ENCODE results near the gene SLC45A2. TPM values are rescaled to one million over a fixed set of nuclear protein-coding genes. Genes with fewer than 3 reads are reported as not detected.

SLC45A2 gene
- total RNA-seq, 4 donors from 2014 or later, result 0.58 TPM; not detected in 3

- Histone ChIP-seq H3K27me3 (no peaks in the 10 kb centered on the region), H3K4me1 (no peaks in the 10 kb centered on the region), H3K9me3 (no peaks in the 10 kb centered on the region), H3K27ac (no peak overlapping the region), H3K36me3 (no peaks in the 10 kb centered on the region), H3K4me3 (no peak overlapping the region)
- intact Hi-C loops (cut with DNase I; ENCODE audit: low total_unique reads), result no loop called here
- DNase-seq, result no peak
- TF ChIP-seq CTCF (IDR thresholded peaks at IDR 0.05) (peak; percentile 36 to 56 (median 47)), POLR2A (IDR thresholded peaks at IDR 0.05) (no peak)
Measured at GRCh38 chr5:33969572-33970452, 14.7 kb downstream of the SLC45A2 start.

GRCh38 chr5:33968211-33969005, 16.1 kb downstream of the SLC45A2 start:
- TF ChIP-seq POLR2A (IDR thresholded peaks at IDR 0.05), result no peak
- TF ChIP-seq CTCF (IDR thresholded peaks at IDR 0.05), result no peak
- H3K27me3 ChIP-seq, result no peaks in the 10 kb centered on the region
- no peaks in the 10 kb centered on the region for H3K36me3 ChIP-seq
- no peaks in the 10 kb centered on the region for H3K9me3 ChIP-seq
- no peak overlapping the region for H3K27ac ChIP-seq
- H3K4me3 ChIP-seq, result no peak overlapping the region
- no peak for DNase-seq
- intact Hi-C loops (cut with DNase I; ENCODE audit: low total_unique reads), result no loop called here
- no peaks in the 10 kb centered on the region for H3K4me1 ChIP-seq

GRCh38 chr5:33966805-33967204, 17.7 kb downstream of the SLC45A2 start:
- TF ChIP-seq CTCF (IDR thresholded peaks at IDR 0.05), result no peak
- no peak for TF ChIP-seq POLR2A (IDR thresholded peaks at IDR 0.05)
- Histone ChIP-seq H3K4me1 (no peaks in the 10 kb centered on the region), H3K27ac (no peak overlapping the region), H3K36me3 (no peaks in the 10 kb centered on the region), H3K4me3 (no peak overlapping the region), H3K9me3 (no peaks in the 10 kb centered on the region), H3K27me3 (no peaks in the 10 kb centered on the region)
- intact Hi-C loops (cut with DNase I; ENCODE audit: low total_unique reads), result no loop called here
- DNase-seq, result no peak

GRCh38 chr5:33964132-33964700, 20.3 kb downstream of the SLC45A2 start:
- no peak overlapping the region for H3K4me3 ChIP-seq
- no peak for DNase-seq
- no peaks in the 10 kb centered on the region for H3K4me1 ChIP-seq
- intact Hi-C loops (cut with DNase I; ENCODE audit: low total_unique reads), result no loop called here
- H3K27ac ChIP-seq, result no peak overlapping the region
- TF ChIP-seq CTCF (IDR thresholded peaks at IDR 0.05) (no peak), POLR2A (IDR thresholded peaks at IDR 0.05) (no peak)
- no peaks in the 10 kb centered on the region for H3K9me3 ChIP-seq
- no peaks in the 10 kb centered on the region for H3K36me3 ChIP-seq
- H3K27me3 ChIP-seq, result no peaks in the 10 kb centered on the region
